HG03520 (cell line): Measurements from ENCODE around the gene FADS6.

Experiments
- ATAC-seq: cut with Tn5 transposase; IDR thresholded peaks from one replicate; pipeline ENCODE4 v1.9.1; 2021; ENCODE audit warnings: mild to moderate bottlenecking, moderate library complexity; ENCODE audit not compliant: unreplicated experiment

The FADS6 gene

DNA sequence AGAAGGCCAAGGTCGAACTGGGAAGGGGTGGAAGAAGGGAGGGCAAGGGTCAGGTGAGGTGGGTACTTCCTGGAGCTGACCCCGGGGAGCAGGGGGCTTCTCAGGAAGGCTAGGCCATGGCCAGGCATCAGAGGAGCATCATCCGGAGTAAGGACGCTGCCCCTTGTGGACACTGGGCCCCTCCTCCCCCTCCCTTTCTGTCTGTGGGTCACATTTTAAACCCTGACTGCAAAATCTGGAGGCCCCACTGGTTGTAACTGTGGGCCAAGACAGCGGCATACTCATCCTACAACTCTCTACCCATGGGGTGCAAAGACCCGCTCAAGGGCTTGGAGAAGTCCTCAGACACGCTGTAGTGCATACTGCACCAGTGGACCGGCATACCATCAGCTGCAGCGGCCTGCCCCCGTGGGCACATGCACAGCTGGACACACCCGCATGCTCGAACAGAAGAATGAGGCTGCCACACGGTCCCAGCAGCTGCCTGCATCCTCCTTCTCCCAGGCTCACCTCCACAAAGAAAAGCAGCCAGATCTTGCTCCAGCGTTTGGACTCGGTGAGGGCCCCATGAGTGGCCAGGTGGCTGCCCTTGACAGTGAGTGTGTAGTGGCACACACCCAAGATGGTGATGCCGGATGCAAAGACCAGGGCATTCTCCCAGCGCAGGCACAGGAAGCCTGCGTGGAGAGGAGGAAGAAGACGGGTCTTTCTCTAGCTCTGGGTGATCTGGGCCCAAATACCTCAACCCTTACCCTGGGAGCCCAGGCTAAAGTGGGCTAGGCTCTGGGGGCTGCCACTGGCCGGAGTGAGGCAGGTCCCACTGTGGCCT is 1.2 kb downstream of the FADS6 start:
- ATAC-seq, result no peak

DNA sequence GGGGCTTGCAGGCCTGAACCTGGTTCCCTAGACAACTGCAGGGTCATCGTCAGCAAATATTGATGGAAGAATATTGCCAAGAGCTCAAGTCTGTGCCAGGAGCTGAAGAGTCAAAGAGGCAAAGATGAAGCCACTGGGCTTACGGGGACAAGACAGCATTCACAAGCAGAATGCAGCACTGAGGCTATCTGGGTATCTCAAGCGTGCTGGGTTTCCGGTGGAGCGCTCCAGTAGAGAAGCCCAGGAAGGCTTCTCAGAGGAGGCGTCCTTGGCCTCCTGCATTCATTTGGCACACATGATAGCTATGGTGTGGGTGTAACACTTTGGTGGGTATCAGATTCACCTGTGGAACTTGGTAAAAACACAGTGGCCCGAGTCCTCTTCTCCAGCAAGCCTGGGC is 2.9 kb downstream of the FADS6 start:
- ATAC-seq, result no peak

DNA sequence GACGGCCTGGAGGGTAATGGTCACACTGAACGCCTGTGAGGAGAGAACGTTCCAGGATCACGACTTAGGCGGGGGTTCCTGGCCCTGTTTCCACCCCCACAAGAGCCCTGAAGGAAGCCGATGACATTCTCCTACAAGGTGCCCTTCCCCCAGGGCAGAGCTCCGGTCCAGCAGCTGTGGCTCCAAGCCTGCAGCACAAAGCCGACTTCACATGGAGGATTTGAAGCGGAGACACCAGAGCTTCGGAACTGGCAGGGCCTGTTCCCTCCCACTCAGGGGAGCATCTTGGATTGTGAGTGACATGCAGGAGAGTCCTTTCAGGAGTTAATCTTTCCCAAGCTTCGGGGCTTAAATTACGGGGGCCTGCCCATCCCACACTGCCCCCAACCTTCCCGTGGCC is 5.0 kb downstream of the FADS6 start:
- ATAC-seq, result no peak

DNA sequence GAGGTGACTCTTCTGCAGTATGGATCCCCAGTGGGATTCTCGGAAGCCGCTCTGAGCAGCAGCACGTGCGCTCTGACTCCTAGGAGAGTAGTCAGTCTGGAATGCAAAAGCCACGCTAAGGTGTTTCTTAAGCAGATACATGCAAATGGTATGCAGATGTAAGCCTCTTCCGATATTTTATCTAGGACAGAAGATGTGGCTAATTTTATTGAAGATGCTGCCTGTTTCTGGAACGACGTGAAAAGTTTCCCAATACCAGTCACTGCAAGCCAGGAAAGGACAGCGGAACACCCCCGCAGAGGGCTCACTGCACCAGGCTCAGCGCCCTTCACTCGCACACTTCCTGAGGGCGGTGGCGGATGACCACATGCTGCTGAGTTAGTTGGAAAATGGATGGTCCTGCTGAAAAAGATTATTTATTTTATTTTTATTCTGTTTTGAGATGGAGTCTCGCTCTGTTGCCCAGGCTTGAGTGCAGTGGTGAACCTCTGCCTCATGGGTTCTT is 10.1 kb downstream of the FADS6 start:
- no peak for ATAC-seq

DNA sequence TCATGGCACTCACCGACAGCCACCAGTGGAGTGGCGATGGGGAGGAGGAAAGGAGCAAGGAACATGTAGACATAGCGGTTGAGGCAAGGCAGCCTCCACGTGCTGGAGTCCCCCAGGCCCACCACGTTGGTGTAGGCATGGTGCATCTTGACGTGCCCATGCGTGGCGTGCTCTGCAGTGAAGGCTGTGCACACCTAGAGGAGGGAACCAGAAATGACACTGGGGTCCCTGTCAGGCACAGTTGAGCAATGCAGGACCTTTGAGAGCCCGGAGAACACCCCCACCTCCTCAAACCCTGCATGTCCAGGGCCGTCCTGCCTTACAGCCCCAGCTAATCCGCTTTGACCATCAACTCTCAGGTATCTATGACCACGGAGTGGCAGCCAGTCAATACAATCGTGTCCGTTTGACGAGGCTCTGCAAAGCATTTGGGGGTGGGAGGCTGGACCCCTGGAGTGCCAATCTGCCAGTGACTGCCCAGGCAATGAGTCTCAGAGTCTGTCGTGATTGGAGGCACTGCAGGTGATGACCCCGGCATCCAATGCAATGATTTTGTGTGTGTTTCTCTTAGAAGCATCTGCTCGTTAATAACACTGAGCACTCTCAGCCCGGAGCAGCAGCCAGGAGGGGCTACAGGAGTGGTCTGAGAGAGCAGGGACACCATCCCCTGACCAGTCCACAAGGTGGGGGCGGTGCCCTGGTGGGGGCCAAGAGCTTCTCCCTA is 10.8 kb downstream of the FADS6 start:
- ATAC-seq, result no peak

DNA sequence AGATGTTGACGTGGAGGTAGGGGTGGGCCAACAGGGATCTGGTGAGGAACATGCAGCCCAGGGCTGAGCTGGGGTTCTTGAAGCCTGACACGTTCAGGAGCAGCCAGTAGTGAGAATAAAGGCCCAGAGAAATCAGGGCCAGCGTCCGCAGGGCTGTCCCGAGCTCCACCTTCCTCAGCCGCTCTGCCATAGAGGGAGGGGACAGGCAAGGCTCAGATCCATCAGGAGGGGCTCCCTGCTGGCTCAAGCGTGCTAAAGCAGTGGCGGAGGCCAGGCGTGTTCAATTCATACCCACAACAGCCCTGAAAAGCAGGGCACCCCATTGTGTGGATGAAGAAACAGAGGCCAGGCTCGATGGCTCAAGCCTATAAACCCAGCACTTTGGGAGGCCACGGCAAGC is 12.4 kb downstream of the FADS6 start:
- no peak for ATAC-seq

DNA sequence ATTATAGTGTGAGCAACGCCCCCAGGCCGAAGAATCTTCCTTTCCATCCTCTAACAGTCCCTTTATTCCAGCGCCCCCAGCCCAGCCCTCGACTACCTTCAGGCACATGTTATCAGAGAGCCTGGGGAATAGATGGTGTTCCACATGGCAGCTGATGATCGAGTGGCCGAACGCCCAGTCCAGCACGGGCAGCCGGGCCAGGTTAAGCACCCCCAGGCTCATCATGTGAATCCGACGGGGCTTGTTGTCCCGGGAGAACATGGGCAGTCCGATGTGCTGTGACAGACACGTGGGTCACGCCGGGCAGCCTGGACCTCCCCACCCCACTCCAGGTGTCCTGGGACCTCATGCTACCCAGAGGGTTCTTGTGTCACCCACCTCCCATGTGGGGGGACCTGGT is 14.1 kb downstream of the FADS6 start:
- ATAC-seq, result no peak

DNA sequence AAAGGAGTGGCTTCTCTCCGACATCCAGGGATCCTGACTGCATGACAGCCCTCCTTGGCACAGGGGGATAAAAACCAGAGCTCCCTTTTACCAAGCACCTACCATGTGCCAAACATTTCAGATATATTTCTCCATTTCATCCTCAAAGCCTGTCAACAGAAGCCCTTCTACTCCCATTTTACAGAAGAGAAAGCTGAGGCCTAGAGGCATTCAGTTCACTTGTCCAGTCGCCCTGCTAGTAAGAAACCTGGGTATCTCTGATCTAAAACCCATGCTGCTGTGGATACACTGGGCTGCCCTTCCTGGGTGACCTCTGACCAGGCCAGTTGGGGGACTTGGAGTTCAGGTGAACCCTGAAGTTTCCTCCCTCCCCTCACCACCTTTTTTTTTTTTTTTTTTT is 14.8 kb downstream of the FADS6 start:
- ATAC-seq, result no peak

DNA sequence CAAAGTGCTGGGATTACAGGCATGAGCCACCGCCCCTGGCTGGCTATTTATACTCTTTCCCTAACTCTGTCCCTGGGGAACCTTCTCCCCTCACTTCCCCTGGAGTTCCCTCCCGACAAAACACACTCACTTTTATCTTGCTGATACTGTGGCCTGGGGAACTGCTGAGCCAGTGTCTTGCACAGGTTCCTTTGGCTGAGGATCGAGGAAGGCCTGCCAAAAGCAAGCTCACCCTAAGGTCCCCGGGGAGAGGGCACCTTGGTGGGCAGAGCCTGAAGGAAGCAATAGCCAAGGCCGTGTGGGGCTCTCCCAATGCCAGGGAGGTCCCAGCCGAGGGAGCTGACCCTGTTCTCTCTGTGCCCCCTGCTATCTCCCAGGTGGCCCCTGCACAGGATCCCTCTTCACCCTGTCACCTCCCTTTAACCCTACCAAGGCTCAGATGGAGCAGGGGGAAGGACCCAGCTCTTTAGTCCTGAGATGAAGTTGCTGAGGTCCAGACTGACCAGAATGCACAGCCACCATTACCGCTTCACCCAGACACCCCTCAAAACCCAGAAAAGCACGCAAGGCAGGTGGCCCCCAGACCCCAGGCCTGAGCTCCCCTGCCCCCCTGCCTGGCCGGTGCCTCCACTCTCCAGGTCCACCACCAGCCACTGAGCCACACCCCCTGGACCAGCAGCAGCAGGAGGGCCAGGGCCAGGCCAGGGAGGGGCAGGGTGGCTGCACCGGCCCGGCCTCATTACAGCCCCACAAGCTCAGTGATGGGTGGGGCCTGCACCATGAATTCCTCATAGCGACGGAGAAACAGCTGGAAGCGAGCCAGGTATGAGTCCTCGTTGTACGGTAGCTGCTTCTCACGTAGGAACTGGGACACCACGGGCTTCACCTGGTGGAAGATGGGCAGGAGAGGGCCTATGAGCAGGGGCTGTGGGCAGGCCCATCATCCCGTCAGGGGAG is 15.6 kb downstream of the FADS6 start:
- ATAC-seq, result no peak

DNA sequence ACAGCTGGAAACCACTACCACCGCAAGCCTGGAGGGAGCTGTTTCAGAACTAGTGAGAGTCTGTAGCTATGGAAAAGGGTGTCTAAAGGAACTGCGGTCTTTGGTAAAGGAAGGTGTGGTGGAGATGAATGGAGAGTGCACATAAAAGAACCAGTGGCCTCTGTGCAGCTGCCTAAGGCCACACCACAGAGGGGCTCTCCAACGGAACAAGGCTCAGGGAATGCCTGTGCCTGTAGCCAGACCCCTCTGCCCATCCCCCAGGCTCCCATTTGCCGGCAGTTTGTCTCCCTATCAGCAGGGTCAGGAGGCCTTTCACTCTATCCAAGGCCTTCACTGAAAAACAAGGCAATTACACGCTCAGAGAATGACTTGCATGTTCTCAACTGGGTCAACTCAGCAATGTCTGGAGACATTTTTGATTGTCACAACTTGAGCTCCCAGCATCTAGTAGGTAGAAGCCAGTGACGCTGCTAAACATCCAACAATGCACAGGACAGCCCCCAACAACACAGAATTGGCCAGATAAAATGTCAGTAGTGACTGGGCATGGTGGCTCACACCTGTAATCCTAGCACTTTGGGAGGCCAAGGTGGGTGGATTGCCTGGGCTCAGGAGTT is 17.3 kb downstream of the FADS6 start:
- ATAC-seq, result no peak

DNA sequence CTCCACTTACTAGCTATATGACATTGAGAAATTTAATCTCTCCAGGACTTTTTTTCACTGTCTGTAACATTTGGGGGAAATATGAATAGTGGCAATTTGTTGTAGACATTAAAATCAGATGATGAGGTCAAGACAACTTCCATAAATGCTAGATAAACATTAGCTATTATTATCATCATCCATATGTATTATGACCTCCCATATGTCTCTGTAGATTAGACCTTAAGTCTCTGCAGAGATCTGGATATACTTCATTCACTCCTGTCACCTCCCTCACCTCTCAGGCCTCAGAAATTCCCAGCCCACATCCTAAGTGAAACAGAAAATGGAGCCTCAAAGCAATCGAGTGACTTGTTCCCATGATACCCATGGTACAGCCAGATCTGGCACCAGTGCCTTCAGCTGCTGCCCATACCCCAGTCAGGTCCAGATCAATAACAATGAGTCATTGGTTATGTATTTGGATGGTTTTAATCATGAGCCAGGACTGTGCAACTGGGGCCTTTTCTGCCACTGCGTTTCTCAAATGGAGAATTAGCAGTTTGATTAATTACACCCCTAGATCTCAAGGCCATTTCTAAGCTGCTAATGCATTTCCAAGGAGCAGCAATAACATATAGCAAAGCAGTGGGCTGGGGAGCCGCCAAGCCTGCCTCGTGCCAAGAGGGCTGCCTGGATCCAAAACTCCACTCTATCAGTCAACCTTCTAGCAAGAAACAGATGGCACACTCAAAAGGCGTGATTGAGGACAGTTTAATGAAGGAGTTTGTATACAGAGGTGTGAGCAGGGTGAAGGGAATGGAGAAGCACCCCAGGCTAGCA is 18.1 kb downstream of the FADS6 start:
- ATAC-seq, result no peak

DNA sequence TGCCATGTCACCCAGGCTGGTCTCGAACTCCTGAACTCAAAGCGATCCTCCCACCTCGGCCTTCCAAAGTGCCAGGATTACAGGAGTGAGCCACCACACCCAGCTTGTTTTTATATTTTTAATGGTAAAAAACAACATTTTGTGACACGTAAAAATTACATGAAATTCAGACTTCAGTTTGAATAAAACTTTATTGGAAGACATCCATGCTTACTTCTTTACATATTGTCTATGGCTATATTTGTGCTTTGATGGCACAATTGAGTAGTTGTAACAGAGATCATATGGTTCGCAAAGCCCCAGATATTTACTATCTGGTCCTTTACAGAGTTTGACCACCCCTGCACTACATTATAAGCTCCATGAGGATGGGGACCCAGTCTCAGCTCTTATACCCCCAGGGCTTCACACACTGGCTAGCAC is 18.8 kb downstream of the FADS6 start:
- ATAC-seq, result no peak

DNA sequence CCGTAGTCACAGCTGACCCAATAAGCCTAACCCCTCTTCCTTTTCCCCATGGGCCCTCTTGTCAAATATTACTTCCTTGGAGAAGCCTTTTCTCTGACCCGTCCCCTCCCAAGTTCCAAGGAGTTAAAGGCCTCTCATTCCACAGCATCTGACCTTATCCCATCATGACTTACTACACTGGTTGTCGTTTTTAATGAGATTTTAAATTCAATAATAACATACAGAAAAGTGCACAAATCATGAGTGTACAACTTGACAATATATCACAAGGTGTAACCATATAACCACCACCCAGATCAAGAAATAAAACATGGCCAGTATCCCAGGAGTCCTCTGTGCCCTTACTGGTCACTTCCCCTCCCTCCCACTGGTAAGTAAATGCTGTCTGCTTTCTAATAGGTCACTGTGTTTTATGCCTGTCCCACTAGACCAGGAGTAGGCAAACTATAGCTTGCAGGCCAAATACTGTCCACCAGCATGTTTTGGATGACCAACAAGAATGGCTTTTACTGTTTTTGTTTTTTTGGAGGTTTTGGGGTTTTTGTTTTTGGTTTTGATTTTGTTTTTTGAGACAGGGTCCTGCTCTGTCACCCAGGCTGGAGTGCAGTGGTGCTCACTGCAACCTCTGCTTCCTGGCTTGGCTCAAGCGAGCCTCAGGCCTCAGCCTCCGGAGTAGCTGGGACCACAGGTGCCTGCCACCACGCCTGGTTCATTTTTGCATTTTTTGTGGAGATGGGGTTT is 19.4 kb downstream of the FADS6 start:
- no peak for ATAC-seq

DNA sequence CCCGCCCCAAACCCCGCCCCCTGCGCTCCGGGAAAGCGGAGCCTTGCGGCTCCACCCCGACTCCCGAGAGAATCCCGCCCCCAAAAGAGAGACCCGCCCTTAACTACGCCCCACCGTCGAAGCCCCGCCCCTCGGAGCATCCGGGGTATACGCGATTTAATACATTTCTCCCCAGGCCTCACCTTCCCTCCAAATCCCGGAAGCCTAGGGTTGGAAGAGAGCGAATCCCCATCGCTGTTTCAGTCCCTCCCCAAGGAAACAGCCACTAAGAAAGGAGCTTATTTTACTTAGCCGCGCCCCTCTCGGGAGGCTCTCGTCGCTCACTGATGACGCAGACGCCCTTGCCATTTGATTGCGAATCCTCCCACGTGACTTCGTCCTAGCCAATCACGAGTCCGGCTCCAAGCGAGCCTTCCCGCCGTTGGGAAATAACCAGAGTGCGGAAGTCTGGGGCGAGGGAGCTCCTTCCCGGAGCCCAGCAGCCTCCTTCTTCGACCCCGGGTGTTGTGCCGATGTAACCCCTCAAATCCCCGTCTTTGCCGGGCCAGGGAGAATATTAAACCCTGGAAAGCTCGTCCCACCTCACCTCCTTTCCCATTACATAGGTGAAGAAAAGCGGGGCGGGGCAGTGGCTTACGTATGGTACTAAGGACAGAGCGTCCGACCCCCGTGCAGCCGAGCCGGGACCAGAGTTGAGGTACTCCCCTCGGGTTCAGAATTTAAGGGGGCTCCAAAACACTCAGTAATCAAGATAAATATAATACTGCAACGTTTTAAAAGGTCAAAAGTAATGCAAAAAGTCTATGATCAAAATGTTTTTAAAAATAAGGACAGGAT is 20.2 kb downstream of the FADS6 start:
- ATAC-seq, result peak; percentile 88

DNA sequence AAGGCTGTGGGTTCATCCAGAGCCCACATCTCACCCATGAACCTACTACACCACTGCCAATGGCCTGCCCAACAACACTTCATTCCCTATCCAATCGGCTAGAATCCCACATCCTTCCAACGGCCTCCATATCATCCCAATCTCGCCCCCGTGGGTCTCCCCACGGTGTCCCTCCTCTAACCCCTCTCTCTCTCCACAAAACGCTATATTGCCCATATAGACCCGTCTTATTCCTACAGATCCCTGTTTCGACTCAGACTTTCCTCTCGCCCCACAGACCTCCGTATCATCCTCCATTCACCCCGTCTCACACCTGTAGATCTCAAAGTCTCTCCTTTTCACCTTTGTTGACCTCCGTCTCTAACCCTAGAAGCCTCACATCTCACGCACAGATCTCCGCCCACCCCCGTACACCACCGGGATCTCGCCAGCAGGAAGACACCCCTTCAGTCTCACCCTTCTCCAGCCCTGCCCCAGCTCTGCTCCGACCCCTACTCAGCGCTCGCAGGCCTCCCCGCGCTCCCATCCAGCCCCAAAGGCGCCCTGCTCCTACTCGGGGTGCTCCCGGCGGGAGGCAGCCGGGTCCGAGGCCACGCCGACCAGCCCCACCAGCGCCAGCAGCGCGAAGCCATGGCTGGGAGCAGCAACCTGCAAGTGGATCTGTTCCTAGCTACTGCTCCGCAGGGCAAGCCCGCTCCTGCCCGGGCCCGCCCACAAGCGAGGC is 21.0 kb downstream of the FADS6 start, which contains the start of gene FDXR:
TSS of gene FDXR (minus strand) at position 682 of the 724 bp plus-strand sequence. CDS start at position 632, 50 bp downstream.
- ATAC-seq, result peak; percentile 15

DNA sequence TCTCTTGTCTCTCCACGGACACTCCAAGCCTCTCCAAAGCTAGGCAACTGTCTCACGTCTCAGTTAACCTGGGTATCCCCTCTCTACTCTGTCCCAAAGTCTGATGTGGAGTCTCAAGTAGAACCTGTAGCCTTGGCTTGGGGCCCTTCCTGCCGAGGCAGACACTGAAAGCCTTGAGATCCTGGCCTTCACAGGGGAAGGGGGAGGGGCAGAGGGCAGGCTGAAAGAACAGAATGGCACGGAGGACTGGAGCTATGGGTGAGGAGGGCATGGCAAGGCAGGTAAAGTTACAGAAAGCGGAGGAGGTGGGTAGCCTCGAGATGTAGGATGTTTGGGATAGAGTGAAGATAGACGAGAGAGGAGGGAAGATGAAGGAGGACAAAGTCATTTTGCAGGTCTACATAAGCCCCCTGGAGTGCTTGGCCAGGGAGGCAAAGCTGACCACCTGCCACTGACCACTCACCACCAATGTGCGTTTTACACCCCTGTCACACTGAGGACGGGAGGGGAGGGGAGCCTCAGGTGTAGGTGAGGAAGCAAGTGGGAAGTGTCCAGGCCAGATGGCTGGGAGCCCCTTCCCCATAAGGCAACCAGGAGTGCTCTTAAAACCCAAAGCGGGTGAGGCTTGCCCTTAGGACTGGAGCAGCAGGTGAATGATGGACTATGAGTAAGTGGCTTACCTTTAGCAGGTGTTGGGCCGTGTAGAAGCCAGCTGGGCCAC is 21.9 kb downstream of the FADS6 start:
- ATAC-seq, result no peak

DNA sequence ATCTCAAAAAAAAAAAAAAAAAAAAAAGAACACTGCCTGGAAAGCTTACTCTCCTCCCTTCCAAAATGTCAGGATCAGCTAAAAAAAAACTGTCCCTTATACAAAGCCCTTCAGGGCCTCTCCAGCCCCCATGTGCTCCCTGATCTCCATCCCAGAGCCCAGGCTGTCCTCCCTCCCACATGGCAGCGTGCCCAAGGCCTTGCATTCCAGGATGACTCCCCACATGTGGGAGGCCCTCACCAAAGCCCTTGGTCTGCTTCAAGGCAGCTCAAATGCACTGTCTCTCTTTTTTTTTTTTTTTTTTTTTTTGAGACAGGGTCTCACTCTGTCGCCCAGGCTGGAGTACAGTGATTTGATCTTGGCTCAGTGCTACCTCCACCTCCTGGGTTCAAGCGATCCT is 22.9 kb downstream of the FADS6 start:
- no peak for ATAC-seq
